GM18907 (cell line): ENCODE results near the gene KIR3DL3.
"Not testable (repeated sequence)": the region's sequence is repeated elsewhere in the genome, so short reads cannot be mapped to it uniquely, and the experiment has no call there.

Experiments
- ATAC-seq: cut with Tn5 transposase; IDR thresholded peaks from one replicate; pipeline ENCODE4 v1.9.1; 2021; ENCODE audit warnings: mild to moderate bottlenecking, moderate library complexity; ENCODE audit not compliant: unreplicated experiment

KIR3DL3 gene

GRCh38 chr19:54775830-54776229 is 51.6 kb downstream of the KIR3DL3 start:
- ATAC-seq: not testable (repeated sequence)

- ATAC-seq: not testable (repeated sequence)
Observed at GRCh38 chr19:54777851-54778250, 53.6 kb downstream of the KIR3DL3 start.

DNA sequence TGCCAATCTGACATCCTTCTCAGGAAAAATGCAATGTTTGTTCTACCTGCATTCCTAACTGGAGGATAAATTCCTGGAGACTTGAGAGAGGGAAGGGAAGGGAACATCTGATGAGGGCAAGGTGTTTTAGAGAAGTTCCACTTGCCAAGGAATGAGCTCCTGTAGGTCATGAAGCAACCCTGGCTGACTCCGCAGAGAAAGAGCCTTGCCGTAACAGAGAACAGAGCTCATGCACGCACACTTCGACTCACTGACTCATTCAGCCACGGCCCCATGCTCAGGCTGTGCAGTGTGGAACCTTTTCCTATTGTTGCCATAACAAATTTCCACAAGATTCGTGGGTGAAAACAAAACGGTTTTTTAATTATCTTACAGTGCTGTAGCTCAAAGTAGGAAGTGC is 54.7 kb downstream of the KIR3DL3 start:
- not testable (repeated sequence) for ATAC-seq

DNA sequence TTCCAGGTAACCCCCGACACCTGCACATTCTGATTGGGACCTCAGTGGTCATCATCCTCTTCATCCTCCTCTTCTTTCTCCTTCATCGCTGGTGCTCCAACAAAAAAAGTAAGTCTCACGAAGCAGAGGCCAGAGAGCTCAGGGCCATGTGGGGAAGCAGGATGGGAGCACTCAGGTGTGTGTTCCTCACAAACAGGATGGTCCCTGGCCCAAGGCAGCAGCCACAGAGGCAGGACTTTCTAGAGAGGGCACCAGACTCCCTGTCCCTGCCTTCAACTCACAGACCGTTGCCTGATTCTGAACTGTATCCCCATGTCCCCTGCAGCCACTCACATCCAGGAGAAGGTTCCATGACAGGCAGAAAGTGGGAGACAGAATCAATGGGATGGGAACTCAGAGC is 58.7 kb downstream of the KIR3DL3 start:
- not testable (repeated sequence) for ATAC-seq
